PC-3 (cell line): ENCODE data around the gene RAB37. TPM values are rescaled to one million over a fixed set of nuclear protein-coding genes. Genes with fewer than 3 reads are reported as not detected.

Source experiments
- ATAC-seq: fragments of 200-7000 bp; cut with Tn5 transposase; 2 replicates; pipeline ENCODE4 v1.9.1; 2020; ENCODE audit warnings: mild to moderate bottlenecking, moderate library complexity
- BruUV-seq: library from RNA; stranded (reverse); fragments of 400-500 nt; replicated peaks from 2 replicates; lab custom pipeline; 2021; lab: Mats Ljungman, UMichigan
- CTCF ChIA-PET: fragments of 300-600 bp; sonication (Branson Sonifier 250); formaldehyde crosslinking; loops from one replicate; lab custom pipeline; 2022; ENCODE audit warnings: antibody characterized with exemption; lab: Charles Lee
- POLR2A ChIA-PET: fragments of 300-600 bp; sonication (Branson Sonifier 250); formaldehyde crosslinking; loops from one replicate; lab custom pipeline; 2022; ENCODE audit warnings: antibody characterized with exemption; ENCODE audit not compliant: unreplicated experiment; lab: Charles Lee
- DNase-seq: peaks from one replicate; pipeline ENCODE4 v3.0.0-alpha.2; 2015
- H2AFZ ChIP-seq: fragments of 300-600 bp; sonication (generic); 2 replicates; pipeline ENCODE4 v1.6.0; 2016; ENCODE audit warnings: antibody characterized with exemption, low read length
- H3F3A ChIP-seq: fragments of 300-600 bp; sonication (generic); one replicate; pipeline ENCODE4 v1.6.0; 2017; ENCODE audit warnings: antibody characterized with exemption, low read length, control low read depth, mild to moderate bottlenecking; ENCODE audit not compliant: unreplicated experiment
- H3K27ac ChIP-seq: fragments of 300-600 bp; sonication (generic); 2 replicates; pipeline ENCODE4 v1.5.1; 2016; ENCODE audit warnings: mild to moderate bottlenecking, low read length
- H3K27me3 ChIP-seq: fragments of 300-600 bp; sonication (generic); 2 replicates; pipeline ENCODE4 v1.6.1; 2016; ENCODE audit warnings: low read length, mixed read lengths
- H3K36me3 ChIP-seq: fragments of 300-600 bp; sonication (generic); 2 replicates; pipeline ENCODE4 v1.6.1; 2016; ENCODE audit warnings: low read depth, mixed run types, low read length, mixed read lengths
- H3K4me1 ChIP-seq: fragments of 300-600 bp; sonication (generic); 2 replicates; pipeline ENCODE4 v1.5.1; 2016; ENCODE audit warnings: low read length; ENCODE audit not compliant: insufficient read depth
- H3K4me2 ChIP-seq: fragments of 300-600 bp; sonication (generic); 2 replicates; pipeline ENCODE4 v1.6.0; 2016; ENCODE audit warnings: low read length
- H3K4me3 ChIP-seq: fragments of 300-600 bp; sonication (generic); 2 replicates; pipeline ENCODE4 v1.5.1; 2016; ENCODE audit warnings: mild to moderate bottlenecking, low read length, mixed read lengths
- H3K79me2 ChIP-seq: fragments of 300-600 bp; sonication (generic); 2 replicates; pipeline ENCODE4 v1.6.1; 2017; ENCODE audit warnings: low read length, mixed read lengths
- H3K9ac ChIP-seq: fragments of 300-600 bp; sonication (generic); 2 replicates; pipeline ENCODE4 v1.6.0; 2016; ENCODE audit warnings: mild to moderate bottlenecking, low read length
- H3K9me2 ChIP-seq: fragments of 300-600 bp; sonication (generic); replicated peaks from 2 replicates; pipeline ENCODE4 v1.6.1; 2016; ENCODE audit warnings: mixed run types, low read length, mixed read lengths
- H3K9me3 ChIP-seq: fragments of 300-600 bp; sonication (generic); 2 replicates; pipeline ENCODE4 v1.6.1; 2016; ENCODE audit warnings: low read length, mixed read lengths
- H4K20me1 ChIP-seq: fragments of 300-600 bp; sonication (generic); 2 replicates; pipeline ENCODE4 v1.6.1; 2016; ENCODE audit warnings: low read length, mixed read lengths
- CTCF ChIP-seq: fragments of 300-600 bp; sonication (generic); conservative IDR thresholded peaks from 2 replicates; pipeline ENCODE4 v1.5.1; 2017; ENCODE audit warnings: antibody characterized with exemption, low read depth, mild to moderate bottlenecking, low read length
- EZH2 ChIP-seq: fragments of 300-600 bp; sonication (generic); IDR thresholded peaks from one replicate; pipeline ENCODE4 v1.6.1; 2017; ENCODE audit warnings: antibody characterized with exemption, mild to moderate bottlenecking, low read length; ENCODE audit not compliant: unreplicated experiment
- EZH2phosphoT487 ChIP-seq: fragments of 300-600 bp; sonication (generic); IDR thresholded peaks from 2 replicates; pipeline ENCODE4 v1.6.1; 2018; ENCODE audit warnings: mild to moderate bottlenecking, antibody characterized with exemption, low read length, borderline replicate concordance
- intact Hi-C: fragments of 100-400 bp; cut with micrococcal nuclease; formaldehyde crosslinking; loops from 2 replicates; pipeline ENCODE4 v1.9.0; 2023
- total RNA-seq: library from RNA; depleted of rRNA; stranded (reverse); fragments of >200 nt; gene quantifications from 2 replicates; pipeline ENCODE4 v1.2.3, GENCODE V29; 2014

RAB37 gene
- total RNA-seq, 1 experiment from 2014 or later: 0.66 TPM

- ATAC-seq (no peak), DNase-seq (no peak)
- no peaks in the 10 kb centered on the region for H3K4me1 ChIP-seq
- no peaks in the 10 kb centered on the region for H3K79me2 ChIP-seq
- H3K27me3 ChIP-seq: no peaks in the 10 kb centered on the region
- TF ChIP-seq EZH2: no peak
- no peak for TF ChIP-seq CTCF
- no peak for TF ChIP-seq EZH2phosphoT487
- no peaks in the 10 kb centered on the region for H3K36me3 ChIP-seq
- H3K4me2 ChIP-seq: no peak overlapping the region
- H3K9me3 ChIP-seq: no peaks in the 10 kb centered on the region
- BruUV-seq: no TSS peak
- H3K27ac ChIP-seq: no peak overlapping the region
- H3K9ac ChIP-seq: no peak overlapping the region
- no peaks in the 10 kb centered on the region for H3K9me2 ChIP-seq
- no peaks in the 10 kb centered on the region for H4K20me1 ChIP-seq
- ChIA-PET POLR2A (no interaction called here), CTCF (no interaction called here)
- H3F3A ChIP-seq: no peaks in the 10 kb centered on the region
- H3K4me3 ChIP-seq: no peak overlapping the region
- intact Hi-C loops: no loop called here
- no peak overlapping the region for H2AFZ ChIP-seq
These were observed 49.5 kb downstream of the RAB37 start for GRCh38 chr17:74786431-74787055.

- peaks cover 8% of the 10 kb centered on the region; the same call in 1 of the 2 replicates for H3K36me3 ChIP-seq
- H2AFZ ChIP-seq: no peak overlapping the region
- intact Hi-C loops: loop anchor here (1.0 kb wide), 1 partner anchor 75 kb away; no protein-coding TSS in a partner anchor
- POLR2A ChIA-PET: interaction anchor here (0.6 kb wide), 1 partner anchor 587 kb away, joined by 3 read pairs; no protein-coding TSS in a partner anchor
- DNase-seq: no peak
- no peaks in the 10 kb centered on the region for H3K79me2 ChIP-seq
- H3K27me3 ChIP-seq: no peaks in the 10 kb centered on the region
- H3K4me1 ChIP-seq: no peaks in the 10 kb centered on the region
- CTCF ChIA-PET: interaction anchor here (0.7 kb wide), 1 partner anchor 72 kb away, joined by 3 read pairs; no protein-coding TSS in a partner anchor
- H3K9ac ChIP-seq: no peak overlapping the region
- no peak overlapping the region for H3K4me3 ChIP-seq
- ATAC-seq: no peak
- no TSS peak for BruUV-seq
- no peaks in the 10 kb centered on the region for H3F3A ChIP-seq
- H3K27ac ChIP-seq: no peak overlapping the region
- TF ChIP-seq EZH2: no peak
- TF ChIP-seq EZH2phosphoT487: no peak
- H3K4me2 ChIP-seq: no peak overlapping the region
- no peaks in the 10 kb centered on the region for H3K9me2 ChIP-seq
- no peaks in the 10 kb centered on the region for H4K20me1 ChIP-seq
- H3K9me3 ChIP-seq: no peaks in the 10 kb centered on the region
These were observed 53.4 kb downstream of the RAB37 start for GRCh38 chr17:74790161-74791058.

GRCh38 chr17:74792586-74793105, 55.6 kb downstream of the RAB37 start:
- Histone ChIP-seq H2AFZ (no peak overlapping the region), H3K4me3 (no peak overlapping the region), H3K9me3 (no peaks in the 10 kb centered on the region), H3K36me3 (peaks cover 14% of the 10 kb centered on the region; the same call in 1 of the 2 replicates), H3K79me2 (no peaks in the 10 kb centered on the region), H3K27ac (no peak overlapping the region), H4K20me1 (no peaks in the 10 kb centered on the region), H3K27me3 (no peaks in the 10 kb centered on the region), H3K9ac (no peak overlapping the region), H3K4me2 (no peak overlapping the region), H3F3A (no peaks in the 10 kb centered on the region), H3K9me2 (no peaks in the 10 kb centered on the region), H3K4me1 (no peaks in the 10 kb centered on the region)
- intact Hi-C loops: no loop called here
- TF ChIP-seq EZH2: no peak
- TF ChIP-seq EZH2phosphoT487: no peak
- BruUV-seq: no TSS peak
- ChIA-PET POLR2A (no interaction called here), CTCF (no interaction called here)
- no peak for DNase-seq
- ATAC-seq: no peak
